Measurements from ENCODE around the gene AGAP2.
A peak's percentile ranks its signal among the peaks of the same experiment; 100 is the strongest.
"Not testable (repeated sequence)": the region's sequence is repeated elsewhere in the genome, so short reads cannot be mapped to it uniquely, and the experiment has no call there.

AGAP2 gene

GRCh38 chr12:57738661-57739237 is at the start of gene AGAP2:
AGAP2 (minus strand) TSS chr12:57738742; CDS start chr12:57738246, 496 bp downstream.
- no peak for DNase-seq

GRCh38 chr12:57783861-57784260 is 45.3 kb upstream of the AGAP2 start:
- DNase-seq: no peak

- DNase-seq: no peak
Observed at GRCh38 chr12:57783466-57783801, 44.9 kb upstream of the AGAP2 start.

- DNase-seq: peak; percentile 99
Observed at GRCh38 chr12:57782608-57783465, 44.3 kb upstream of the AGAP2 start, which contains the start of gene TSFM. TSFM (plus strand) TSS chr12:57782787; CDS start chr12:57782802, 15 bp downstream.

- DNase-seq: no peak
Observed at GRCh38 chr12:57782243-57782607, 43.7 kb upstream of the AGAP2 start.

- no peak for DNase-seq
Observed at GRCh38 chr12:57781801-57782200, 43.3 kb upstream of the AGAP2 start.

- DNase-seq: no peak
Observed at GRCh38 chr12:57781244-57781643, 42.7 kb upstream of the AGAP2 start.

- DNase-seq: no peak
Observed at GRCh38 chr12:57780284-57780897, 41.8 kb upstream of the AGAP2 start.

GRCh38 chr12:57779736-57780135 is 41.2 kb upstream of the AGAP2 start:
- DNase-seq: no peak

- DNase-seq: no peak
Observed at GRCh38 chr12:57777911-57778310, 39.4 kb upstream of the AGAP2 start.

GRCh38 chr12:57777367-57777766 is 38.8 kb upstream of the AGAP2 start:
- no peak for DNase-seq

- no peak for DNase-seq
Observed at GRCh38 chr12:57776247-57776587, 37.7 kb upstream of the AGAP2 start.

- DNase-seq: no peak
Observed at GRCh38 chr12:57775563-57776246, 37.2 kb upstream of the AGAP2 start.

- DNase-seq: no peak
Observed at GRCh38 chr12:57775044-57775443, 36.5 kb upstream of the AGAP2 start.

GRCh38 chr12:57774634-57775033 is 36.1 kb upstream of the AGAP2 start:
- DNase-seq: not testable (repeated sequence)

- peak; percentile 52 for DNase-seq
Observed at GRCh38 chr12:57772429-57773322, 34.1 kb upstream of the AGAP2 start, which contains the start of gene EEF1AKMT3. EEF1AKMT3 (plus strand) TSS chr12:57772614; CDS start chr12:57772725, 111 bp downstream.

GRCh38 chr12:57771873-57772428 is 33.4 kb upstream of the AGAP2 start, which contains the start of gene METTL1:
METTL1 (minus strand) TSS chr12:57772105; CDS start chr12:57772083, 22 bp downstream.
- peak; percentile 90 for DNase-seq

- DNase-seq: peak; percentile 91
Observed at GRCh38 chr12:57771236-57771872, 32.8 kb upstream of the AGAP2 start.

GRCh38 chr12:57770734-57771133 is 32.2 kb upstream of the AGAP2 start:
- no peak for DNase-seq

GRCh38 chr12:57769594-57769993 is 31.1 kb upstream of the AGAP2 start:
- DNase-seq: no peak

- DNase-seq: no peak
Observed at GRCh38 chr12:57767876-57768275, 29.3 kb upstream of the AGAP2 start.

Measured in CD4-positive, alpha-beta T cell treated with Interleukin-17A for 4 hours (primary cell).